Amniotic epithelial cell (primary cell): ENCODE measurements around the gene ADAT3.

ENCODE experiments used
- DNase-seq: peaks from one replicate; pipeline ENCODE4 v3.0.0-alpha.2; 2010; ENCODE audit warnings: low read depth

Gene ADAT3

GRCh38 chr19:1957562-1958248 lies 52.5 kb downstream of the ADAT3 start:
- no peak for DNase-seq

- DNase-seq = no peak
These were observed 54.9 kb downstream of the ADAT3 start for GRCh38 chr19:1959928-1960589.

GRCh38 chr19:1961000-1961883 lies 56.0 kb downstream of the ADAT3 start:
- DNase-seq = no peak

GRCh38 chr19:1962674-1963073 lies 57.5 kb downstream of the ADAT3 start:
- DNase-seq = no peak
